GM19395 (cell line): ENCODE data around the gene ATXN3L.

Experiments
- ATAC-seq: cut with Tn5 transposase; IDR thresholded peaks from one replicate; pipeline ENCODE4 v1.9.1; 2021; ENCODE audit warnings: mild to moderate bottlenecking, moderate library complexity; ENCODE audit not compliant: unreplicated experiment

Gene ATXN3L

DNA sequence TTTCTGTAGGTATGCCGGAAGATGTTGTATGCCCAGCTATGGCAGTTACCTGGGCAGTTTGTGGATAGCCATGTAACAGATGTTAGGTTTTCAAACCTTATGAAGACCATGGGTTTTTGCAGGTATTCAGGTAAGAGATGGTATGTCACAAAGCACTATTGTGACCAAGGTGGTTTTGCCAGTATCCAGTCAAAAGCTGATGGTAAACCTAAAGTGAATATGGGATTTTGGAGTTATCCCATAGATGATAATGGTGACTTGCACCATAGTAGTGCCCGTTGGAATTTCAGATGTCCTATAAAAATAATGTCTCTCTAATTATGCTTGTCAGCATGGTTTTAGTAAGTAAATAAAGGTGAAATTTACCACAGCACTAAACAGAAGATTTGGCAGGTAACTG, at the start of gene ATXN3L:
Gene ATXN3L, minus strand, starts transcription at position 101 of the 400 bp plus-strand sequence. CDS start 119 bp downstream, outside the sequence.
- ATAC-seq = no peak

DNA sequence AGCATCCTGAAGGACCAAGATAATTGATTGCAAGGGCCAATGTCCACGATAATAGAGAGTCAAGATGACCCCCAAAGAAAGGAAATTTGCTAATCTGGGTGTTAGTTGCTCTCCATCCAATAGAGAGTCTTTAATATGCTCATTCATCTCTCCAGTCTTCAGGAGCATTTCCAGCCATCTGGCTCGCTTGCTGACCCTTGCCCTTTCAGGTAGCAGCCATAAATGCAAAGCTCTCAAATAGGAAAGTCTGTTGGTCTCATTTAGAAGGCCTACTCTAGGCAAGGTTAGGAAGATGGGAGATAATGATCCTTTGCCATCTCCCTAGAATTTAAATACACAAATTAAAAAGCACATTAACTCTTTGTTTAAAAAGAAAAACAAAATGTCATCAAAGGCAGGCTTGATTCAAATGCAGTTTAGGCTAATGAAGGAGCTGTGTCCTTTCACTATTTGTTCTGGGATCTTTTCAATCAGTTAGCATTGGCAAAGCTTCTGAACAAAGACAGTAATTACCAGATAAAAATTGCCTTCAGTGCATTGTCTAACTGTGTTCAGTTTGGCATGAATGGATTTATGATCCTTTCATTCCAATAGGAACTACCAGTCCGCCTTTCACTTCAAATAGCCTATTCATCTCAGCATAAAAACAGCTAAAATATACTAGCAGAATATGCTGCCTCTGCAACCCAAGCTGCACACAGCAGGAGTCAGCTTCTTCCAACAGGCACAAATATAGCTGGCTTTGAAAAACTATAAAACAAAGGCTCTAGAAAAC, 49.6 kb upstream of the ATXN3L start:
- ATAC-seq = no peak

DNA sequence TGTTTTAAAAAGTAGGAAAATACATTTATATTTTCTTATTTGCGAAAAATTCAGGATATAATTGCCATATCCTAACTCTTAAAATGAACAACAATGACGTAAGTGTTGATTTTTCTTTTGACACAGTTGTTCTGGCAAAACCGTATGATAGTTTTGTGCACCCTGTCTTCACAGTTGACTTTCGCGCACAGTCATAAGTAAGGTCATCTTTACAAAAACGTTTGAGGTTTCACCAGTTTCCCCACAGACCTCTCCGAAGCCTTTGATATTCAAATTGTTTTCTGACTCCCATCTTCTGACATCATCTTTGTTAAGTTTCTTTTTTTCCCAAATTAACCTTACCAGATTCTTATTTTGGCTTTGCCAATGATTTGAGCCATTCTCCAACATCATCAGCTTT, 48.1 kb upstream of the ATXN3L start:
- ATAC-seq = no peak

- no peak for ATAC-seq
Measured at GRCh38 chrX:13366698-13367097, 46.8 kb upstream of the ATXN3L start.

DNA sequence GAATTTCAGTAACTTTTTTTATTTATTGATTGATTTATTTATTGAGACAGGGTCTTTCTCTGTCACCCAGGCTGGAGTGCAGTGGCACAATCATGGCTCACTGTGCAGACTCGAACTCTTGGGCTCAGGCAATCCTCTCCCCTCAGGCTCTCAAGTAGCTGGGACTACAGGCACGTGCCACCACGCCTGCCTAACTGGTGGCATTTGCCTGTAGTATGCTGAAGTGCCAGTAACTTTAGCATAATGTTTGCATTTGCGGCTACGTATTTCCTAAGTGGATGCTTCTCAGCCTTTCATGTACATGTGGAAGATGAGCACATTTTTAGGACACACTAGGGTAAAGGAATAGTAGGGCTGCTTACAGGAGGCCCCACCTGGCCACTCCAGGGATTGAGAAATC, 45.3 kb upstream of the ATXN3L start:
- ATAC-seq = no peak

GRCh38 chrX:13364230-13364857, 44.5 kb upstream of the ATXN3L start:
- no peak for ATAC-seq

- no peak for ATAC-seq
Measured at GRCh38 chrX:13360146-13360545, 40.3 kb upstream of the ATXN3L start.

GRCh38 chrX:13357925-13358324, 38.1 kb upstream of the ATXN3L start:
- no peak for ATAC-seq

- ATAC-seq = no peak
Measured at GRCh38 chrX:13346646-13347045, 26.8 kb upstream of the ATXN3L start.

- ATAC-seq = no peak
Measured at GRCh38 chrX:13345438-13345837, 25.6 kb upstream of the ATXN3L start.

- ATAC-seq = no peak
Measured at GRCh38 chrX:13345037-13345436, 25.2 kb upstream of the ATXN3L start.

- no peak for ATAC-seq
Measured at GRCh38 chrX:13341491-13342101, 21.7 kb upstream of the ATXN3L start.

- no peak for ATAC-seq
Measured at GRCh38 chrX:13340182-13340791, 20.4 kb upstream of the ATXN3L start.

DNA sequence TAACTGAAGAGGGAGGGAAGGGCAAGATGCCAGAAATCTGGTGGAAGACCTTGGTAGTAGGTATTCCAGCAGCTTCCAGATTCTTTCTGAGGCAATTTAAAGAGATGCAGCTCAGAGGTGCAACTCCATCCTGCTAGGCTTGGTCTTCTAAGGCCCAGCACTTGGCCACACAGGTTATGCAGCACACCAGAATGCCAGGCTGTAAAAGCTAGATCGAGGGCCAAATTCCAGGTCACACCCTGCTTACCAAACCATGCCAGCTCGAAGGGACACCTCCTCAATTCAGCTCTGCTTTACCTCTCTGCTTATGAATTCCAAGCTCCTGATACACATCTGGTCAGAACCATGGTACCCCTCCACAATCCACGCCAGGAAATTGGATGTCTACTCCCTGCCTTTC, 19.8 kb upstream of the ATXN3L start:
- ATAC-seq = no peak

- ATAC-seq = no peak
Measured at GRCh38 chrX:13338996-13339515, 19.2 kb upstream of the ATXN3L start.

DNA sequence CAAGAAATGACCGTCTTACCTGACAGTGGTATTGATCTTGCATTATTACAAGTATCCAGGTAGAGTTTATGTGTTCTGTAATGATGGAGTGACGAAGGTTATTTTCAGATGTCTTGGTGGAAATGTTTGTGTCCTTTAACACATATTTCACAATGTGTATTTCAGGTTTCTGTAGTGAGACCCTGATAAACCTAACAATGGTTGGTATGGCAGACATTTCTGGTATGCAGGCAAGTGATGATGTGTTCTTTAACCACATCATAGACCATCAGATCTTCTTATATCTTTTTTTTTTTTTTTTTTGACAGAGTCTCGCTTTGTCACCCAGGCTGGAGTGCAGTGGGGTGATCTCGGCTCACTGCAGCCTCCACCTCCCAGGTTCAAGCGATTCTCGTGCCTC, 14.6 kb upstream of the ATXN3L start:
- ATAC-seq = no peak

DNA sequence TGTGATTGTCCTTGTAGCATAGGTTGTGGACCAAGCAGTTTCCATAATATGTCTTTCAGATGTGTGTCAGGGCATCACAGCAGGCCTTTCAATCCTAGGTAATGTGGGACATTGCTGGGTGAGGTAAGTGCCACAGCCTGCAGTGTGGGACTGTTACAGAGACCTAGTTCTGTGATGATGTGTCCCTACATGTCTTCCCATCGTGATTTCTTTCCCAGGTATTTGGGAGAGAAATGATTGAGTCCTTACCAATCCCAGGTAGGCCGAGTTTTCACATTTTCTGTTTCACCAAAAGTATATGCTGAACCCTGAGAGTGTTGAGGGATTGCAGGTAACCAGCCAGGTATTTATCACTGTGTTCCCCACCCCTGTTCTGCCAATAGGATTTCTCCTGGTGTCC, 10.6 kb upstream of the ATXN3L start:
- no peak for ATAC-seq

DNA sequence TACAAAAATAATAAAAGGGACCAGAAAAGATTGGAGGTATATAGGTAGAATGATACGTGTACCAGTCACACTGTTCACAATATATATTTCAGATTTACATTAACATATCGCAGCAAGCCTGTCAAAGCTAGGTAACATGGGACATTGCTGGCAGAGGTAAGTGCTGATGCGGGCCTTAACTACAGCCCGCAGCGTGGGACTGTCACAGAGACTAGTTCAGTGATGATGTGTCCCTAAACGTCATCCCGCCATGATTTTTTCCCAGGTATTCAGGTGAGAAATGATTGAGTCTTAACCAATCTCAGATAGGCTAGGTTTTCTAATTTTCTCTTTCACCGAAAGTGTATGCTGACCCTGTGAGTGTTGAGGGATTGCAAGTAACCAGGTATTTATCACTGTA, 7.8 kb upstream of the ATXN3L start:
- ATAC-seq = no peak

DNA sequence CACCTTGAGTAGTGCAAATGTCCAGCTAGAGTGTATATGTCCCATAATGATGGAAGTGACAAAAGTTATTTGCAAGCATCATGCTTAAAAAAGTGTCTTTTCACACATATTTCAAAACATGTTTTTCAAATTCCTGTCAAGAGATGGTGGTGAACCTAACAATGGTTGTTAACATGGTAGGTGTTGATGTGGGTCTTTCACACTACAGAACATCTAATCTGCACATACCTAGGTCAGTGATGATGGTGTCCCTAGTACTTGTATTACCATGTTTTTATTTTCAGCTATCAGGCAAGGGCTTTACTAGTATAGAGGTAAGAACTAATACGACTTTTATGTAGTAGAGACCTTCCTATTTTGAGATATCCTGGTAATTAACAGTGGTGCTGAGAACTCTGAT, 3.4 kb upstream of the ATXN3L start:
- no peak for ATAC-seq

DNA sequence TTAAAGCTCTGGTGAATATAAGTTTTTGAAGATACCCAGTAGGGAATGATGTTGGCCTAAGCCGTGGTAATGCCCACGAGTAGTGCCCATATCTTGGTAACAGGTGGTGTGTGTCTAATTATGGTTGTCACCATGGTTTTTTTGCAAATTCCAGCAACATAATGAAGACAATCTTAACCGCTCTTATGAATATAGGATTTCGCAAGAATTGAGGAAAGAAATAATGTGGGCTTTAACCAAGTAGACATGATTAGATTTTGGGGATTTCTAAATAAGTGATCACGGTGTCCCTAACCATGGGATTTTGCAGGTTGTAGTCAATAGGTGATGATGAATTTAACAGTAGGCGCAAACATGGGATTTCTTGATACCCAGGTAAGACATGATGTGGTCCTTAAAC, 2.5 kb downstream of the ATXN3L start:
- no peak for ATAC-seq

DNA sequence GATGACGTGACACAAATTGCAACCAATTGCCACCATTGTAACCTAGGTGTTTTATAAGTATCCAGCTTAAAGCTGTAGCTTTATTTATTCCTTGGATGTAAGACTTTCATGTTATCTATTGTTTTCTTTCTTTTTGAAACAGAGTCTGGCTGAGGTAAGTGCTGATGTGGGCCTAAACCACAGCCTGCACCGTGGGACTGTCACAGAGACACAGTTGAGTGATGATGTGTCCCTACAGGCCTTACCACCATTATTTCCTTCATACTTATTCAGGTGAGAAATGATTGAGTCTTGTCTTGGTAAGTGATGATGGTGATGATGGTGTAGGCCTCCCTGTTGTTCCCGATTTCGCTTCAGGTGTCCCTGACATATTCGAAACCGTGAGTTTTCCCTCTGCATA, 8.3 kb downstream of the ATXN3L start:
- ATAC-seq = no peak

- no peak for ATAC-seq
Measured at GRCh38 chrX:13309631-13310030, 10.2 kb downstream of the ATXN3L start.
